NT2/D1 (cell line): ENCODE data around the gene ELP2.

Experiments used
- YY1 ChIP-seq: IDR thresholded peaks from 2 replicates; pipeline ENCODE4 v1.6.1; 2011; ENCODE audit not compliant: insufficient read length, insufficient read depth
- ZNF274 ChIP-seq: IDR thresholded peaks from 2 replicates; pipeline ENCODE4 v1.6.1; 2011; ENCODE audit warnings: mild to moderate bottlenecking, low read depth, low read length

- TF ChIP-seq ZNF274 (no peak), YY1 (no peak)
These were observed 35.3 kb upstream of the ELP2 start for GRCh38 chr18:36094431-36094830.
